AG10803 (cell line): ENCODE data around the gene SLC26A2.
"Not testable (repeated sequence)": the region's sequence is repeated elsewhere in the genome, so short reads cannot be mapped to it uniquely, and the experiment has no call there.

Source experiments
- DNase-seq: peaks from one replicate; pipeline ENCODE4 v3.0.0; 2010; ENCODE audit warnings: low read depth
- H3K4me3 ChIP-seq: 2 replicates; pipeline ENCODE4 v1.5.1; 2011; ENCODE audit warnings: mild to moderate bottlenecking, low read length, control low read depth
- CTCF ChIP-seq: conservative IDR thresholded peaks from 2 replicates; pipeline ENCODE4 v1.5.1; 2011; ENCODE audit warnings: mild to moderate bottlenecking, low read length, control low read depth, inconsistent platforms

SLC26A2 gene

GRCh38 chr5:150024346-150024984 is 63.9 kb downstream of the SLC26A2 start:
- peak; percentile 19; the same call in 1 of the 2 replicates for TF ChIP-seq CTCF
- DNase-seq = no peak
- no peak overlapping the region for H3K4me3 ChIP-seq

GRCh38 chr5:150026682-150027172 is 66.2 kb downstream of the SLC26A2 start:
- no peak for DNase-seq
- no peak for TF ChIP-seq CTCF

GRCh38 chr5:150028047-150028446 is 67.5 kb downstream of the SLC26A2 start:
- not testable (repeated sequence) for DNase-seq

More at GRCh38 chr5:150026682-150027172, 66.2 kb downstream of the SLC26A2 start:
- no peak overlapping the region for H3K4me3 ChIP-seq

GRCh38 chr5:150033334-150033733 is 72.8 kb downstream of the SLC26A2 start:
- no peak for TF ChIP-seq CTCF
- H3K4me3 ChIP-seq = no peak overlapping the region
- DNase-seq = no peak

More at GRCh38 chr5:150028047-150028446, 67.5 kb downstream of the SLC26A2 start:
- H3K4me3 ChIP-seq = not testable (repeated sequence)

- no peak for TF ChIP-seq CTCF
- no peak overlapping the region for H3K4me3 ChIP-seq
- DNase-seq = peak; percentile 95
Observed at GRCh38 chr5:150034662-150035061, 74.1 kb downstream of the SLC26A2 start.

- DNase-seq = no peak
- TF ChIP-seq CTCF = no peak
- no peak overlapping the region for H3K4me3 ChIP-seq
Observed at GRCh38 chr5:150035139-150035895, 74.8 kb downstream of the SLC26A2 start.

GRCh38 chr5:150036513-150036912 is 76.0 kb downstream of the SLC26A2 start:
- no peak for TF ChIP-seq CTCF
- peak; percentile 96 for DNase-seq
- H3K4me3 ChIP-seq = no peak overlapping the region
